HL-60 (cell line): Measurements from ENCODE around the gene PDGFC.

ENCODE experiments used
- GABPA ChIP-seq: IDR thresholded peaks from 2 replicates; pipeline ENCODE4 v1.6.1; 2012; ENCODE audit warnings: low read depth
- POLR2AphosphoS5 ChIP-seq: IDR thresholded peaks from 2 replicates; pipeline ENCODE4 v1.6.1; 2012; ENCODE audit warnings: low read depth
- TF ChIP-seq, protein P1 (sequence below): IDR thresholded peaks from one replicate; pipeline ENCODE4 v1.5.1; 2011; ENCODE audit warnings: low read length, control low read depth, inconsistent platforms; ENCODE audit not compliant: insufficient read depth

DNA sequence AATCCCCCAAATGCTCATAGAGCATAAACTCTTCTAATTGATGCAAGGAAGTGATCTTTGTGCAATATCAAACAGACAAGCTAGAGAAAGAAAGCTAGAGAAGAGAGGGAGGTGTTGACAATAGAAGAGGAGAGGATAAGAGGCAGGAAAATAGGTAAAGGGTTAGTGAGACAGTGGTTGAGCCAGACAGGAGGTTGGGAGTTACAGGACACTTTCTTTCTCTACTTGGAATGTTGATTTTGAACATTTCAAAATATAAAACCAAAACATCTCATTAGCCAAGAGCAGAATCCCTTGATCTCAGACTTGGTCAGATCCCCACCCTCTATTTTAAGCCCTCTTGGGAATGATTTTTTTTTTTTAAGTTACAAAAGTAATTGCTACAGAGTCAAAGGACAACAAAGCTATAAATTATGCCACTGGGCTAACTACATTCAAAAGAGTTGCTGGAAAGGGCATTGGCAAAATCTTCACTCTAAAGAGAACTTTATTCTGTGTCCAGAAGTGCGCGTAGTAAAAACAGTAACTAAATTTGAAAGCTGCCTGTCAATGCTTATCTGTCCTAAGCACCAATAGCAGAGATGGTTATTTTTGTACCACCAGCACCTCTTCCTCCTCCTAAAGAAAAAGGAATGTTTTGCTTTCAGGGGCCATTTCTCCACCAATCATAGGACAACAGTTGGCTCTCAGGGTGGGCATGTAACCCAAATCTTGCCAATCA lies 133.8 kb downstream of the PDGFC start:
- TF ChIP-seq, protein P1, sequence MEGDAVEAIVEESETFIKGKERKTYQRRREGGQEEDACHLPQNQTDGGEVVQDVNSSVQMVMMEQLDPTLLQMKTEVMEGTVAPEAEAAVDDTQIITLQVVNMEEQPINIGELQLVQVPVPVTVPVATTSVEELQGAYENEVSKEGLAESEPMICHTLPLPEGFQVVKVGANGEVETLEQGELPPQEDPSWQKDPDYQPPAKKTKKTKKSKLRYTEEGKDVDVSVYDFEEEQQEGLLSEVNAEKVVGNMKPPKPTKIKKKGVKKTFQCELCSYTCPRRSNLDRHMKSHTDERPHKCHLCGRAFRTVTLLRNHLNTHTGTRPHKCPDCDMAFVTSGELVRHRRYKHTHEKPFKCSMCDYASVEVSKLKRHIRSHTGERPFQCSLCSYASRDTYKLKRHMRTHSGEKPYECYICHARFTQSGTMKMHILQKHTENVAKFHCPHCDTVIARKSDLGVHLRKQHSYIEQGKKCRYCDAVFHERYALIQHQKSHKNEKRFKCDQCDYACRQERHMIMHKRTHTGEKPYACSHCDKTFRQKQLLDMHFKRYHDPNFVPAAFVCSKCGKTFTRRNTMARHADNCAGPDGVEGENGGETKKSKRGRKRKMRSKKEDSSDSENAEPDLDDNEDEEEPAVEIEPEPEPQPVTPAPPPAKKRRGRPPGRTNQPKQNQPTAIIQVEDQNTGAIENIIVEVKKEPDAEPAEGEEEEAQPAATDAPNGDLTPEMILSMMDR: no peak
- TF ChIP-seq POLR2AphosphoS5 (no peak), GABPA (no peak)
